ENCODE data around the gene PEX11B.

- TF ChIP-seq CTCF (IDR thresholded peaks at IDR 0.05) = no peak
- no peak for TF ChIP-seq POLR2A (IDR thresholded peaks at IDR 0.05)
Observed at GRCh38 chr1:145926686-145927062, 8.2 kb upstream of the PEX11B start.

All from esophagus squamous epithelium (tissue), 4 donors.